IMR-90 (cell line): ENCODE results near the gene MTFR2. TPM values are rescaled to one million over a fixed set of nuclear protein-coding genes. Genes with fewer than 3 reads are reported as not detected.

Source experiments
- ATAC-seq: fragments of 200-7000 bp; cut with Tn5 transposase; 2 replicates; pipeline ENCODE4 v1.9.1; 2020; ENCODE audit warnings: low read depth, mild to moderate bottlenecking, moderate library complexity
- BruUV-seq: library from RNA; stranded (reverse); fragments of 400-500 nt; replicated peaks from 2 replicates; lab custom pipeline; 2021; lab: Mats Ljungman, UMichigan
- CTCF ChIA-PET: fragments of 300-600 bp; formaldehyde crosslinking; extraction: SDS; loops from one replicate; lab custom pipeline; 2021; ENCODE audit warnings: antibody characterized with exemption; lab: Yijun Ruan, JAX
- POLR2A ChIA-PET: fragments of 300-600 bp; sonication (Branson Sonifier 250); formaldehyde crosslinking; loops from one replicate; lab custom pipeline; 2022; ENCODE audit warnings: antibody characterized with exemption; ENCODE audit not compliant: unreplicated experiment; lab: Charles Lee
- DNase-seq: peaks from one replicate; pipeline ENCODE4 v3.0.0; 2013
- H2AFZ ChIP-seq: replicated peaks from 2 replicates; pipeline ENCODE3; 2013; ENCODE audit warnings: low read length, mild to moderate bottlenecking; ENCODE audit not compliant: poor library complexity
- H2AK5ac ChIP-seq: 2 replicates; pipeline ENCODE4 v1.6.1; 2013; ENCODE audit warnings: low read depth, low read length, inconsistent platforms
- H2AK9ac ChIP-seq: replicated peaks from 2 replicates; pipeline ENCODE3; 2013; ENCODE audit warnings: mild to moderate bottlenecking, low read depth, low read length, moderate library complexity; ENCODE audit not compliant: poor library complexity
- H2BK120ac ChIP-seq: 2 replicates; pipeline ENCODE4 v1.6.1; 2013; ENCODE audit warnings: low read depth, low read length, inconsistent platforms
- H2BK15ac ChIP-seq: 3 replicates; pipeline ENCODE4 v1.6.1; 2013; ENCODE audit warnings: low read depth, low read length, inconsistent platforms
- H2BK20ac ChIP-seq: 2 replicates; pipeline ENCODE4 v1.6.1; 2013; ENCODE audit warnings: low read depth, mild to moderate bottlenecking, inconsistent platforms, low read length, moderate library complexity
- H2BK5ac ChIP-seq: 2 replicates; pipeline ENCODE4 v1.6.1; 2013; ENCODE audit warnings: mild to moderate bottlenecking, low read depth, low read length, inconsistent platforms; ENCODE audit not compliant: poor library complexity, severe bottlenecking
- H3K14ac ChIP-seq: replicated peaks from 2 replicates; pipeline ENCODE4 v1.6.1; 2013; ENCODE audit warnings: low read depth, low read length, inconsistent platforms
- H3K18ac ChIP-seq: 2 replicates; pipeline ENCODE4 v1.6.1; 2013; ENCODE audit warnings: low read depth, low read length, control low read depth
- H3K23ac ChIP-seq: 2 replicates; pipeline ENCODE4 v1.6.1; 2013; ENCODE audit warnings: low read depth, low read length, inconsistent platforms
- H3K27ac ChIP-seq: 2 replicates; pipeline ENCODE4 v1.5.1; 2013; ENCODE audit warnings: mild to moderate bottlenecking, control low read depth, low read length; ENCODE audit not compliant: insufficient read depth
- H3K27me3 ChIP-seq: 2 replicates; pipeline ENCODE4 v1.6.1; 2013; ENCODE audit warnings: low read length; ENCODE audit not compliant: control insufficient read depth, insufficient read depth
- H3K36me3 ChIP-seq: 2 replicates; pipeline ENCODE4 v1.6.1; 2013; ENCODE audit warnings: low read length, mixed read lengths; ENCODE audit not compliant: control insufficient read depth, insufficient read depth
- H3K4ac ChIP-seq: 2 replicates; pipeline ENCODE4 v1.6.1; 2013; ENCODE audit warnings: low read depth, low read length, inconsistent platforms
- H3K4me1 ChIP-seq: 2 replicates; pipeline ENCODE4 v1.6.1; 2013; ENCODE audit warnings: low read length, mixed read lengths; ENCODE audit not compliant: control insufficient read depth, insufficient read depth
- H3K4me2 ChIP-seq: 2 replicates; pipeline ENCODE4 v1.6.1; 2013; ENCODE audit warnings: low read depth, mild to moderate bottlenecking, control low read depth, low read length, moderate library complexity
- H3K4me3 ChIP-seq: 2 replicates; pipeline ENCODE4 v1.5.1; 2013; ENCODE audit warnings: low read depth, mild to moderate bottlenecking, control low read depth, low read length, moderate library complexity; ENCODE audit not compliant: insufficient read depth
- H3K56ac ChIP-seq: 2 replicates; pipeline ENCODE4 v1.6.1; 2013; ENCODE audit warnings: low read length, inconsistent platforms; ENCODE audit not compliant: insufficient read depth; ENCODE audit errors: extremely low read depth
- H3K79me1 ChIP-seq, 2 experiments: 2 replicates each; pipeline ENCODE4 v1.6.1; 2013; ENCODE audit warnings: low read length in 2 of 2, inconsistent platforms in 1 of 2, low read depth in 1 of 2
- H3K9ac ChIP-seq: 2 replicates; pipeline ENCODE4 v1.6.1; 2013; ENCODE audit warnings: low read depth, low read length, control low read depth
- H3K9me1 ChIP-seq: 2 replicates; pipeline ENCODE4 v1.6.1; 2013; ENCODE audit warnings: low read length, inconsistent platforms; ENCODE audit not compliant: insufficient read depth
- H3K9me3 ChIP-seq: 2 replicates; pipeline ENCODE4 v1.6.1; 2013; ENCODE audit warnings: low read length; ENCODE audit not compliant: control insufficient read depth, insufficient read depth
- H4K20me1 ChIP-seq: 2 replicates; pipeline ENCODE4 v1.6.1; 2013; ENCODE audit warnings: low read length, inconsistent platforms; ENCODE audit not compliant: insufficient read depth
- H4K5ac ChIP-seq: 2 replicates; pipeline ENCODE4 v1.6.1; 2013; ENCODE audit warnings: mild to moderate bottlenecking, low read depth, low read length, control low read depth
- H4K8ac ChIP-seq, 2 experiments: 2 replicates each; pipeline ENCODE4 v1.6.1; 2013; ENCODE audit warnings: low read depth in 2 of 2, low read length in 2 of 2, control low read depth in 1 of 2, inconsistent platforms in 1 of 2
- H4K91ac ChIP-seq: 2 replicates; pipeline ENCODE4 v1.6.1; 2013; ENCODE audit warnings: low read depth, low read length, inconsistent platforms; ENCODE audit not compliant: insufficient read depth
- BHLHE40 ChIP-seq: fragments of 150-350 bp; IDR thresholded peaks from 2 replicates; pipeline ENCODE4 v1.6.1; 2016; ENCODE audit warnings: mild to moderate bottlenecking, low read depth, low read length
- CEBPB ChIP-seq: IDR thresholded peaks from 2 replicates; pipeline ENCODE4 v1.6.1; 2012; ENCODE audit warnings: low read depth, low read length, improper control_type of control experiment
- CHD1 ChIP-seq: IDR thresholded peaks from 2 replicates; pipeline ENCODE4 v1.6.1; 2012; ENCODE audit warnings: low read depth, low read length, improper control_type of control experiment
- MAZ ChIP-seq: IDR thresholded peaks from 2 replicates; pipeline ENCODE4 v1.6.1; 2012; ENCODE audit warnings: low read depth, mild to moderate bottlenecking, low read length, improper control_type of control experiment, moderate library complexity, borderline replicate concordance
- MXI1 ChIP-seq: IDR thresholded peaks from 2 replicates; pipeline ENCODE4 v1.6.1; 2012; ENCODE audit warnings: low read depth, mild to moderate bottlenecking, low read length, moderate library complexity, borderline replicate concordance
- NFE2L2 ChIP-seq: fragments of 150-350 bp; IDR thresholded peaks from 2 replicates; pipeline ENCODE4 v1.6.1; 2016; ENCODE audit warnings: low read depth, mild to moderate bottlenecking, low read length
- RFX5 ChIP-seq: IDR thresholded peaks from 2 replicates; pipeline ENCODE4 v1.8.0; 2012; ENCODE audit warnings: low read depth, mild to moderate bottlenecking, low read length, moderate library complexity
- SMC3 ChIP-seq: fragments of 150-350 bp; IDR thresholded peaks from 2 replicates; pipeline ENCODE4 v1.6.1; 2016; ENCODE audit warnings: low read depth, mild to moderate bottlenecking, antibody characterized with exemption, low read length, moderate library complexity
- USF2 ChIP-seq: fragments of 150-350 bp; IDR thresholded peaks from 2 replicates; pipeline ENCODE4 v1.6.1; 2017; ENCODE audit warnings: mild to moderate bottlenecking, antibody characterized with exemption, low read length, low read depth
- WGBS, 2 experiments: methylation state at CpG; one replicate each; pipeline versions ENCODE4 v1.1.5 to v1.1.7; 2013; ENCODE audit warnings: missing lambda C conversion rate in 2 of 2; ENCODE audit not compliant: insufficient read length in 1 of 2; ENCODE audit errors: extremely low coverage in 2 of 2; 5-methylcytosine and 5-hydroxymethylcytosine counted together
- dilution Hi-C: fragments of 300-500 bp; cut with HindIII; formaldehyde crosslinking; loops from one replicate; pipeline ENCODE4 v1.14.3; 2018; ENCODE audit warnings: low sequenced_read_pairs; ENCODE audit not compliant: unreplicated experiment
- in situ Hi-C: fragments of 300-500 bp; cut with MboI; formaldehyde crosslinking; loops from 3 replicates; pipeline ENCODE4 v1.14.3; 2019; ENCODE audit warnings: low sequenced_read_pairs, inconsistent platforms, mixed read lengths
- intact Hi-C: fragments of 100-400 bp; cut with micrococcal nuclease; formaldehyde crosslinking; loops from 2 replicates; pipeline ENCODE4 v1.10.0; 2022
- polyA plus RNA-seq, 3 experiments: library from polyadenylated mRNA; depleted of rRNA; stranded (reverse); fragments of >200 nt; gene quantifications; 2 replicates each; pipeline ENCODE4 v1.2.3, GENCODE V29; 2012; ENCODE audit warnings: low replicate concordance in 1 of 3
- total RNA-seq: library from RNA; depleted of rRNA; stranded (reverse); fragments of >200 nt; gene quantifications from 2 replicates; pipeline ENCODE4 v1.2.3, GENCODE V29; 2012
- TF ChIP-seq, protein P1 (sequence below): conservative IDR thresholded peaks from 2 replicates; pipeline ENCODE4 v1.5.1; 2012; ENCODE audit warnings: mild to moderate bottlenecking, low read depth, low read length, improper control_type of control experiment

Gene MTFR2
- total and polyA plus RNA-seq, 2 of the 4 experiments (the other 2 are of a cell fraction), result 0.72 to 7.2 TPM

- Histone ChIP-seq H2BK20ac (no peak overlapping the region), H2BK15ac (no peak overlapping the region), H4K91ac (no peak overlapping the region), H3K9ac (no peak overlapping the region), H2BK5ac (no peak overlapping the region), H2AFZ (no peak overlapping the region), H2AK5ac (no peak overlapping the region), H3K9me3 (no peaks in the 10 kb centered on the region), H2AK9ac (no peak overlapping the region), H3K27me3 (no peaks in the 10 kb centered on the region), H3K56ac (no peak overlapping the region), H3K4me3 (no peak overlapping the region), H4K20me1 (no peaks in the 10 kb centered on the region), H3K4ac (no peak overlapping the region), H3K27ac (no peak overlapping the region), H4K8ac (no peak overlapping the region; a peak in 1 of 4 replicates), H3K9me1 (no peaks in the 10 kb centered on the region), H3K4me2 (peak overlapping the region; percentile 93; the same call in 1 of the 2 replicates), H3K79me1 (peaks cover 0 to 8% of the 10 kb centered on the region in 2 experiments; a peak in 2 of 4 replicates), H3K14ac (no peak overlapping the region), H2BK120ac (no peak overlapping the region), H3K18ac (no peak overlapping the region), H3K23ac (no peak overlapping the region), H3K4me1 (no peaks in the 10 kb centered on the region), H4K5ac (no peak overlapping the region), H3K36me3 (no peaks in the 10 kb centered on the region)
- dilution Hi-C loops (no loop called here), intact Hi-C loops (loop anchor here (5.0 kb wide), 1 partner anchor 296 kb away; no protein-coding TSS in a partner anchor), in situ Hi-C loops (no loop called here)
- no peak for TF ChIP-seq MAZ
- TF ChIP-seq CEBPB, result no peak
- TF ChIP-seq NFE2L2, result no peak
- TF ChIP-seq RFX5, result no peak
- no peak for TF ChIP-seq USF2
- no peak for TF ChIP-seq SMC3
- TF ChIP-seq, protein P1, sequence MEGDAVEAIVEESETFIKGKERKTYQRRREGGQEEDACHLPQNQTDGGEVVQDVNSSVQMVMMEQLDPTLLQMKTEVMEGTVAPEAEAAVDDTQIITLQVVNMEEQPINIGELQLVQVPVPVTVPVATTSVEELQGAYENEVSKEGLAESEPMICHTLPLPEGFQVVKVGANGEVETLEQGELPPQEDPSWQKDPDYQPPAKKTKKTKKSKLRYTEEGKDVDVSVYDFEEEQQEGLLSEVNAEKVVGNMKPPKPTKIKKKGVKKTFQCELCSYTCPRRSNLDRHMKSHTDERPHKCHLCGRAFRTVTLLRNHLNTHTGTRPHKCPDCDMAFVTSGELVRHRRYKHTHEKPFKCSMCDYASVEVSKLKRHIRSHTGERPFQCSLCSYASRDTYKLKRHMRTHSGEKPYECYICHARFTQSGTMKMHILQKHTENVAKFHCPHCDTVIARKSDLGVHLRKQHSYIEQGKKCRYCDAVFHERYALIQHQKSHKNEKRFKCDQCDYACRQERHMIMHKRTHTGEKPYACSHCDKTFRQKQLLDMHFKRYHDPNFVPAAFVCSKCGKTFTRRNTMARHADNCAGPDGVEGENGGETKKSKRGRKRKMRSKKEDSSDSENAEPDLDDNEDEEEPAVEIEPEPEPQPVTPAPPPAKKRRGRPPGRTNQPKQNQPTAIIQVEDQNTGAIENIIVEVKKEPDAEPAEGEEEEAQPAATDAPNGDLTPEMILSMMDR, result no peak
- TF ChIP-seq MXI1, result no peak
- no peak for TF ChIP-seq BHLHE40
- no peak for TF ChIP-seq CHD1
- ATAC-seq (no peak), DNase-seq (no peak)
- ChIA-PET CTCF (interaction anchor here (0.8 to 1.2 kb wide), 3 partner anchors 37 to 753 kb away, joined by 3 read pairs; no protein-coding TSS in a partner anchor), POLR2A (interaction anchor here (1.3 kb wide), 1 partner anchor 9 kb away, joined by 3 read pairs; no protein-coding TSS in a partner anchor)
- BruUV-seq, result no TSS peak
- no CpG with 5 or more reads among the region's 4 CpGs for WGBS, 2 experiments
Measured at GRCh38 chr6:136251394-136251793, 1.3 kb upstream of the MTFR2 start.
